Measurements from ENCODE around the gene KAZN.

Gene KAZN

DNA sequence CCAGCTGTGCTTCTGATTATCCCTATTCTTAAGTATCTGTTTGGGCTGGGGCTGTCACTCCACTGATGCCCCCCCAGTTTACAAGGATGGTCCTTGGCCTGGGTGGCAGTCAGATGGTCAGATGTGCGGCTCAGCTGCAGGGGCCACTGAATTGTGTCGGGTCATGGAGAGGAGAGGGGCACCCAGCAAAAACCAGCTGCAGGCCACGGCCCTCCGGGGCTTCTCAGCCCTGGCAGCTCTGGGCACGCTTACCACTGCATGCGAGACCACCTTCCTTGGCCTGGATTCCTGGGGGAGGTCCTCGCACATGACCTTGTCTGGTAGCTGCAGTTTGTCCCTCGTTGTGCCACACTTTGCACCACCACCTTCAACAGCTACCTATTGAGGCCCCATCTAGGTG is 390.2 kb downstream of the KAZN start:
- H3K4me3 Mint-ChIP-seq, result no peak overlapping the region
- no peaks in the 10 kb centered on the region for H3K9me3 Mint-ChIP-seq
- H3K27ac Mint-ChIP-seq, result no peak overlapping the region
- H3K4me1 Mint-ChIP-seq, result no peaks in the 10 kb centered on the region
- H3K27me3 Mint-ChIP-seq, result no peaks in the 10 kb centered on the region
- no peaks in the 10 kb centered on the region for H3K36me3 Mint-ChIP-seq
- DNase-seq (ENCODE audit: low spot score in 2 of 2) (no peak), ATAC-seq (ENCODE audit: low read depth) (no peak)

- Mint-ChIP-seq H3K27me3 (no peaks in the 10 kb centered on the region), H3K9me3 (no peaks in the 10 kb centered on the region), H3K27ac (no peak overlapping the region), H3K4me3 (no peak overlapping the region), H3K4me1 (no peaks in the 10 kb centered on the region), H3K36me3 (no peaks in the 10 kb centered on the region)
- DNase-seq (ENCODE audit: low spot score in 2 of 2) (no peak), ATAC-seq (ENCODE audit: low read depth) (no peak)
These were observed 391.6 kb downstream of the KAZN start for GRCh38 chr1:14989931-14990728.

DNA sequence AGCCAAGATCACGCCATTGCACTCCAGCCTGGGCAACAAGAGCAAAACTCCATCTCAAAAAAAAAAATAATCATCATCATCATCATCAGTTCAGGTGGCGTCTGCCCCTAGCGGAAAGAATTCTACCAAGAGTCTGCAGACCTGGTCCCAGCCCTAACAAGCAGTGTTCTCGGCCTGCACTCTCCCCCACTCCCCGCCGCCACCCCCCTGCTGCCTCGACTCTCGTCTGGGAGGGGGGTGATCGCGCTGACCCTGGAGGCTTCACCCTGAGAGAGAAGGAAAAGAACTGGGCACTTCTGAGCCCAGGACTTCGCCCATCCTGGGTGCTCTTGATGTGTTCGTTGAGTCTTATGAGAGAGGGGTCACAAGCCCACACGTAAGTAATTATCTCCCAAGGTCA is 394.9 kb downstream of the KAZN start:
- H3K27ac Mint-ChIP-seq, result no peak overlapping the region
- no peak overlapping the region for H3K4me3 Mint-ChIP-seq
- no peaks in the 10 kb centered on the region for H3K9me3 Mint-ChIP-seq
- DNase-seq (ENCODE audit: low spot score in 2 of 2), result no peak
- H3K27me3 Mint-ChIP-seq, result no peaks in the 10 kb centered on the region
- H3K36me3 Mint-ChIP-seq, result no peaks in the 10 kb centered on the region
- ATAC-seq (ENCODE audit: low read depth), result no peak
- H3K4me1 Mint-ChIP-seq, result no peaks in the 10 kb centered on the region

DNA sequence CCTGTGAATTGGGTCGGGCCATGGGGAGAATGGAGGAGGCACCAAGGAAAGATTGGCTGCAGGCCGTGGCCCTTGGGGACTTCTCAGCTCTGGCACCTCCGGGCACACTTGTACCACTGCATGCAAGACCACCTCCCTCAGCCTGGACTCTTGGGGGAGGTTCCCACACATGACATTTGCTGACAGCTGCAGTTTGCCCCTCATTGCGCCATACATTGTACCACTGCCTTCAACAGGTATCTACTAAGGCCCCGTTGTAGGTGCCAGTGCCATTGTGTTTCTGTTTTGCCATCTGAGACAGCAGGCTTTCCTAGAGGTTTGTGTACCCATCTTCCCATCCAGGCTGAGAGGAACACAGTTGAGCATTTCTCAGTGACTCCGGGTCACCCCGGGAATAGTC is 395.7 kb downstream of the KAZN start:
- Mint-ChIP-seq H3K27me3 (no peaks in the 10 kb centered on the region), H3K9me3 (no peaks in the 10 kb centered on the region), H3K4me3 (no peak overlapping the region), H3K4me1 (no peaks in the 10 kb centered on the region), H3K36me3 (no peaks in the 10 kb centered on the region), H3K27ac (no peak overlapping the region)
- no peak for DNase-seq (ENCODE audit: low spot score in 2 of 2)
- ATAC-seq (ENCODE audit: low read depth), result no peak

DNA sequence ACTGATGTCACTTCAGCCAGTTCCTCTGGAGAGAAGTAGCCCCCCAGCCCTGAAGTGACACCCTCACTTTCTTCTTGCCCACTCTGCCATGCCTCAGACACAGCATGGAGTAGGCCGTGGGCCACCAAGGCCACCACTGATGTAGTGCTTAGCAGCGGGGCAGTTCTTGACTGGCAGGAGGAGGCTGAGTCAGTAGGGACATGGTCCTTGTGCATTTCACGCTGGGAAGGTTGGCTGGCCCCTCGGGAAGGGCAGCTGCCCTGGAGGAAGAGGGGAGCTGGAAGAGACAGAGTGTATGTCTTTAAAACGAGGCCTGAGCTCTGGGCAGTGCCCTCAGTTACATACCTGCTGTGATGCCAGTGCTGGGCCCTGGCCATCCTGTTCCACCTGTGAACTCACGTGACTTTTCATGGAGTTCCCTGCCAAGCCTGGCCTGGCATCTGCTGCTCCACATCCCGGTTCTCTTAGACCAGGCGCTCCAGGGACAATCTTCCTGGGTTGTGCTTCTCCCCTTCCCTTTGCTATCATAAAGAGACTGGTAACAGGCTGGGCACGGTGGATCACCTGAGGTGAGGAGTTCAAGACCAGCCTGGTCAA is 396.5 kb downstream of the KAZN start:
- H3K9me3 Mint-ChIP-seq, result no peaks in the 10 kb centered on the region
- H3K4me1 Mint-ChIP-seq, result no peaks in the 10 kb centered on the region
- DNase-seq (ENCODE audit: low spot score in 2 of 2), result no peak
- no peak overlapping the region for H3K4me3 Mint-ChIP-seq
- H3K36me3 Mint-ChIP-seq, result no peaks in the 10 kb centered on the region
- peaks cover 1% of the 10 kb centered on the region for H3K27me3 Mint-ChIP-seq
- no peak for ATAC-seq (ENCODE audit: low read depth)
- no peak overlapping the region for H3K27ac Mint-ChIP-seq

- Mint-ChIP-seq H3K27me3 (peaks cover 2% of the 10 kb centered on the region), H3K36me3 (no peaks in the 10 kb centered on the region), H3K4me3 (no peak overlapping the region), H3K4me1 (no peaks in the 10 kb centered on the region), H3K9me3 (no peaks in the 10 kb centered on the region), H3K27ac (no peak overlapping the region)
- no peak for DNase-seq (ENCODE audit: low spot score in 2 of 2)
- ATAC-seq (ENCODE audit: low read depth), result no peak
These were observed 397.9 kb downstream of the KAZN start for GRCh38 chr1:14996133-14997050.

DNA sequence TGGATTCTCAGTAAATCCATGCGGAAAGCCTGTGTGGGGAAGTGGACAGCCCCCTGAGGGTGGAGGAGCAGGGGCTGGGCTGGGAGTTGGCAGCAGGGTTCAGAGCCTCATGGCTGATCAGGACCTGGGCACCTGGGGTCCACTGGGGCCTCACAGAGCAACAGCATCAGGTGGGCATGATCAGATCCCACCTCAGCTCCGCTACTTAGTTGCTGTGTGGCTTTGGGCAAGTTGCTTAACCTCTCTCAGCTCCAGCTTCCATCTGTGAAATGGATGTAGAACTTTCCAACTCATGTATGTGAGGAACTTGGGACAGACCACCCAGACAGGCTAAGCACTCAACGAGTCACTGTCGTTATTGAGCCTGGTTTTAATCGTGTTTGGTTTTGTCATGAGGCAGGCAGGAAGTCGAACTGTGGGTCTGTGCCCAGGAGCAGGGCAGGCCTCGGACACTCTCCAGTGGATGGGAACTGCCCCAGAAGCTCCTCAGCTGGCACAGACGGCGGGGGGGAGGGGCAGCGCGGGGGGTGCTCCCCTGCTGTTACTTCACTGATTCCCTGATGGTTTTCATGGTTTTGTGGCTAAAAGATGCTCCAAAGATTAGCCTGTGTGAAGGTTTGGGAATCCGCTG is 399.3 kb downstream of the KAZN start:
- no peaks in the 10 kb centered on the region for H3K4me1 Mint-ChIP-seq
- peaks cover 2% of the 10 kb centered on the region for H3K27me3 Mint-ChIP-seq
- DNase-seq (ENCODE audit: low spot score in 2 of 2), result no peak
- no peak overlapping the region for H3K27ac Mint-ChIP-seq
- no peaks in the 10 kb centered on the region for H3K36me3 Mint-ChIP-seq
- H3K9me3 Mint-ChIP-seq, result no peaks in the 10 kb centered on the region
- ATAC-seq (ENCODE audit: low read depth), result no peak
- H3K4me3 Mint-ChIP-seq, result no peak overlapping the region

DNA sequence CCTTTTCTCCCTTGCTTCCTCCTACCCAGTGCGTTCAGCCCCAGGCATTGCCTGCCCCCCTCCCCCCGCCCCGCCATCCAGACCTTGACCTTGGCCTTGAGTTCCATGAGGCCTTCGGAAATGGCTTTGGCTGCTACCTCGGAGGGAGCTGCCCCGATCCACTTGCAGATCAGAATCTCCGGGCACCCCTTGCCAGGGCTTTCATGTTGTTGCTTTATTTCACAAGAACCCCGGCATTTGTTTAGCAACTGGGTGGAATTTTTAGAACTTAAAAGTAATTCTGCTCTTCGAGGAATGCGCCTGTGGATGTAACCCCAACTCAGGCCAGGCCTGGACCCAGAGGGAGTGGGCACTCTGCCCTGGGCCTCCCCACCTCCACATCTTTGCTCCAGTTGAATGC is 401.0 kb downstream of the KAZN start:
- H3K4me3 Mint-ChIP-seq, result no peak overlapping the region
- no peak overlapping the region for H3K27ac Mint-ChIP-seq
- no peaks in the 10 kb centered on the region for H3K4me1 Mint-ChIP-seq
- peaks cover 2% of the 10 kb centered on the region for H3K27me3 Mint-ChIP-seq
- ATAC-seq (ENCODE audit: low read depth) (no peak), DNase-seq (ENCODE audit: low spot score in 2 of 2) (no peak)
- no peaks in the 10 kb centered on the region for H3K9me3 Mint-ChIP-seq
- H3K36me3 Mint-ChIP-seq, result no peaks in the 10 kb centered on the region

GRCh38 chr1:15000030-15000429 is 401.5 kb downstream of the KAZN start:
- Mint-ChIP-seq H3K4me3 (no peak overlapping the region), H3K36me3 (no peaks in the 10 kb centered on the region), H3K9me3 (no peaks in the 10 kb centered on the region), H3K27me3 (peaks cover 2% of the 10 kb centered on the region), H3K27ac (no peak overlapping the region), H3K4me1 (no peaks in the 10 kb centered on the region)
- DNase-seq (ENCODE audit: low spot score in 2 of 2) (no peak), ATAC-seq (ENCODE audit: low read depth) (no peak)

GRCh38 chr1:15000671-15001070 is 402.2 kb downstream of the KAZN start:
- Mint-ChIP-seq H3K27me3 (peaks cover 2% of the 10 kb centered on the region), H3K36me3 (no peaks in the 10 kb centered on the region), H3K4me3 (no peak overlapping the region), H3K9me3 (no peaks in the 10 kb centered on the region), H3K4me1 (no peaks in the 10 kb centered on the region), H3K27ac (no peak overlapping the region)
- ATAC-seq (ENCODE audit: low read depth) (no peak), DNase-seq (ENCODE audit: low spot score in 2 of 2) (no peak)

GRCh38 chr1:15001317-15001915 is 402.9 kb downstream of the KAZN start:
- H3K36me3 Mint-ChIP-seq, result peaks cover under 1% of the 10 kb centered on the region
- H3K4me1 Mint-ChIP-seq, result no peaks in the 10 kb centered on the region
- H3K27ac Mint-ChIP-seq, result no peak overlapping the region
- no peak for DNase-seq (ENCODE audit: low spot score in 2 of 2)
- H3K27me3 Mint-ChIP-seq, result peaks cover 2% of the 10 kb centered on the region
- no peak for ATAC-seq (ENCODE audit: low read depth)
- no peaks in the 10 kb centered on the region for H3K9me3 Mint-ChIP-seq
- H3K4me3 Mint-ChIP-seq, result no peak overlapping the region

DNA sequence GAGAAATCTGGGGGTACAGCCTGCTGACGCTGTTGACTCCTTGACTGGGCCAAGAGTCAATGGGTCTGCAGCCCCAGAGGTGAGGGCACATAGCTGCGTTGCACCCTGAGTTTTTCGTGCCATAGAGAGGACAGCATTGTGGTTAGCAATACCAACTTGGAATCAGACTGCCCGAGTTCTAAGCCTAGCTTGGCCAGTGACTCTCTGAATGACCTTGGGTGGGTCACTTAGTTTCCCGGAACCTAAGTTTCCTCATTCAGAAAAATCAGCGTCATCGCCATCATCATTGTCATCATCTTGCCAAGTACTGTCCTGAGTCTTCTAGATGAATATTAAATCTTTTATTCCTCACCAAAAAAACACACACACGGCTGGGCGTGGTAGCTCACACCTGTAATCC is 403.8 kb downstream of the KAZN start:
- no peak for ATAC-seq (ENCODE audit: low read depth)
- no peak overlapping the region for H3K4me3 Mint-ChIP-seq
- H3K9me3 Mint-ChIP-seq, result no peaks in the 10 kb centered on the region
- no peaks in the 10 kb centered on the region for H3K4me1 Mint-ChIP-seq
- no peak for DNase-seq (ENCODE audit: low spot score in 2 of 2)
- H3K27me3 Mint-ChIP-seq, result peaks cover 2% of the 10 kb centered on the region
- H3K27ac Mint-ChIP-seq, result no peak overlapping the region
- peaks cover 2% of the 10 kb centered on the region for H3K36me3 Mint-ChIP-seq

GRCh38 chr1:15004396-15004795 is 405.9 kb downstream of the KAZN start:
- peaks cover 2% of the 10 kb centered on the region for H3K27me3 Mint-ChIP-seq
- no peaks in the 10 kb centered on the region for H3K4me1 Mint-ChIP-seq
- ATAC-seq (ENCODE audit: low read depth) (no peak), DNase-seq (ENCODE audit: low spot score in 2 of 2) (no peak)
- no peak overlapping the region for H3K4me3 Mint-ChIP-seq
- no peak overlapping the region for H3K27ac Mint-ChIP-seq
- no peaks in the 10 kb centered on the region for H3K9me3 Mint-ChIP-seq
- peaks cover 2% of the 10 kb centered on the region for H3K36me3 Mint-ChIP-seq

All from memory B cell (primary cell).